ENCODE data around the gene PSMA2.
"Not testable (repeated sequence)": the region's sequence is repeated elsewhere in the genome, so short reads cannot be mapped to it uniquely, and the experiment has no call there.

Gene PSMA2

GRCh38 chr7:42900842-42901241 lies 31.1 kb downstream of the PSMA2 start:
- no peak for DNase-seq

- DNase-seq, result no peak
These were observed 38.4 kb downstream of the PSMA2 start for GRCh38 chr7:42893346-42894240.

- DNase-seq, result no peak
These were observed 45.0 kb downstream of the PSMA2 start for GRCh38 chr7:42886893-42887505.

- DNase-seq, result no peak
These were observed 45.8 kb downstream of the PSMA2 start for GRCh38 chr7:42886129-42886528.

GRCh38 chr7:42885183-42885582 lies 46.8 kb downstream of the PSMA2 start:
- not testable (repeated sequence) for DNase-seq

GRCh38 chr7:42883950-42884349 lies 48.0 kb downstream of the PSMA2 start:
- no peak for DNase-seq

- no peak for DNase-seq
These were observed 51.6 kb downstream of the PSMA2 start for GRCh38 chr7:42880392-42880791.

- no peak for DNase-seq
These were observed 53.7 kb downstream of the PSMA2 start for GRCh38 chr7:42878303-42878702.

GRCh38 chr7:42877862-42878261 lies 54.1 kb downstream of the PSMA2 start:
- no peak for DNase-seq

- DNase-seq, result no peak
These were observed 55.5 kb downstream of the PSMA2 start for GRCh38 chr7:42876182-42877068.

- no peak for DNase-seq
These were observed 62.6 kb downstream of the PSMA2 start for GRCh38 chr7:42869131-42870020.

GRCh38 chr7:42868480-42868879 lies 63.5 kb downstream of the PSMA2 start:
- DNase-seq, result no peak
